Smooth muscle cell (in vitro differentiated cells): ENCODE results near the gene DYTN. TPM values are rescaled to one million over a fixed set of nuclear protein-coding genes. Genes with fewer than 3 reads are reported as not detected.

Experiments used
- DNase-seq: peaks from one replicate; lab custom pipeline; 2025; ENCODE audit not compliant: unreplicated experiment; lab: John Stamatoyannopoulos, UW
- H2AFZ ChIP-seq: fragments of 200-600 bp; sonication (generic); 2 replicates; pipeline ENCODE4 v1.6.0; 2016; ENCODE audit warnings: antibody characterized with exemption, low read depth, mild to moderate bottlenecking
- H3F3A ChIP-seq: fragments of 200-600 bp; sonication (generic); 2 replicates; pipeline ENCODE4 v1.6.0; 2017; ENCODE audit warnings: antibody characterized with exemption, low read depth
- H3K27ac ChIP-seq: fragments of 200-600 bp; sonication (generic); 2 replicates; pipeline ENCODE4 v1.5.1; 2016; ENCODE audit warnings: low read depth, mild to moderate bottlenecking
- H3K27me3 ChIP-seq: fragments of 200-600 bp; sonication (generic); 2 replicates; pipeline ENCODE4 v1.6.1; 2016; ENCODE audit warnings: low read depth, mild to moderate bottlenecking
- H3K36me3 ChIP-seq: fragments of 200-600 bp; sonication (generic); 2 replicates; pipeline ENCODE4 v1.5.1; 2016; ENCODE audit warnings: low read depth
- H3K4me1 ChIP-seq: fragments of 200-600 bp; sonication (generic); 2 replicates; pipeline ENCODE4 v1.5.1; 2016; ENCODE audit warnings: low read depth
- H3K4me2 ChIP-seq: fragments of 200-600 bp; sonication (generic); 2 replicates; pipeline ENCODE4 v1.6.0; 2016; ENCODE audit warnings: mild to moderate bottlenecking
- H3K4me3 ChIP-seq: fragments of 200-600 bp; sonication (generic); 2 replicates; pipeline ENCODE4 v1.5.1; 2016; ENCODE audit warnings: mild to moderate bottlenecking
- H3K79me2 ChIP-seq: fragments of 200-600 bp; sonication (generic); 2 replicates; pipeline ENCODE4 v1.6.0; 2016; ENCODE audit warnings: low read depth, mild to moderate bottlenecking
- H3K9ac ChIP-seq: fragments of 200-600 bp; sonication (generic); 2 replicates; pipeline ENCODE4 v1.6.0; 2016; ENCODE audit warnings: low read depth
- H3K9me3 ChIP-seq: fragments of 200-600 bp; sonication (generic); replicated peaks from 2 replicates; pipeline ENCODE4 v1.5.1; 2016; ENCODE audit warnings: low read depth
- H4K20me1 ChIP-seq: fragments of 200-600 bp; sonication (generic); 2 replicates; pipeline ENCODE4 v1.6.0; 2016; ENCODE audit warnings: low read depth
- WGBS: methylation state at CpG from one replicate; pipeline ENCODE4 v1.1.7; 2016; ENCODE audit warnings: low lambda C conversion rate; 5-methylcytosine and 5-hydroxymethylcytosine counted together
- polyA plus RNA-seq: library from polyadenylated mRNA; unstranded; fragments of >200 nt; fragmentation: Nextera tagmentation; extraction: Ambion mirVana; gene quantifications from 2 replicates; pipeline ENCODE4 v1.2.1, GENCODE V29; 2016
- total RNA-seq: library from RNA; depleted of rRNA; stranded (reverse); fragments of >200 nt; gene quantifications from 2 replicates; pipeline ENCODE4 v1.2.3, GENCODE V29; 2014
- TF ChIP-seq, protein P1 (sequence below): fragments of 200-600 bp; sonication (generic); IDR thresholded peaks from 2 replicates; pipeline ENCODE4 v1.5.1; 2017; ENCODE audit warnings: borderline replicate concordance, mild to moderate bottlenecking, antibody characterized with exemption; ENCODE audit not compliant: insufficient read depth, poor library complexity, severe bottlenecking

DYTN gene
- total and polyA plus RNA-seq, 2 experiments from 2014 or later = not detected

DNA sequence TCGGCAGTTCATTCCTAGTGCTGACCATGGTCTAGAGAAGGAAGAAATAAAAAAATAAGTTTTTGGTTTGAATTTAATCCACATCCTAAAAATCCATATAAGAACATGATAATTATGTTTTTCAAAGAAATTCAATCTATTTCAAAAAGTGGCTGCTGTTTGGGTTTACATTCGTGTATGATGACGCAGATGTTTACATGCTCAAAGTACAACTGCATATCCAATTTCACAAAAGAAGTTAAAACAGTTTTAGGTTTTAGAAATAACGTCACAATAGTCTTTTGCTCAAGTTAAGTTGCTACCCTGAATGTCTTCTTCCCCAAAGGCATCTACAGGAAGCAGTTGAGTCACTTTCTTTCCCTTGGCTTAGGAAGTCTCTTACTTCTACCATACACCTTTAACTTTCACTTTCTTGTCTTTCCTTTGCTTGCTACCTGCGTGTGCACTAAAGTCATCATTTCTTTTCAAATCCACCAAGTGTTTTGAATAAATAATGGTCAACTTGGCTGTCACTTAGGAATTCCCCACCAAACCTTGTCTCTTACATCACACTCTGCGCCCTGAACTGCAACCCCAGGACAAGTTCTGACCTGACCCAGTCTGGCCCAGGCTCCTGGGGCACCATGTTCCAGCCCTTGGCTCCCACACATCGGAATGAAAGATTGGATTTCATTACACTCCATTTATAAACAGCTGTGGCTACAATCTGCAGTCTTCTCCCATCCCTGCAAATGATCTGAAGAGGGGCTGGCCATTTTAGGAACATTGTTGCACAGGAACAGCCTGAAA is 47.5 kb downstream of the DYTN start:
- H2AFZ ChIP-seq = no peak overlapping the region
- no peak overlapping the region for H3K4me3 ChIP-seq
- H3K36me3 ChIP-seq = no peaks in the 10 kb centered on the region
- no peaks in the 10 kb centered on the region for H3F3A ChIP-seq
- H3K27me3 ChIP-seq = no peaks in the 10 kb centered on the region
- TF ChIP-seq, protein P1, sequence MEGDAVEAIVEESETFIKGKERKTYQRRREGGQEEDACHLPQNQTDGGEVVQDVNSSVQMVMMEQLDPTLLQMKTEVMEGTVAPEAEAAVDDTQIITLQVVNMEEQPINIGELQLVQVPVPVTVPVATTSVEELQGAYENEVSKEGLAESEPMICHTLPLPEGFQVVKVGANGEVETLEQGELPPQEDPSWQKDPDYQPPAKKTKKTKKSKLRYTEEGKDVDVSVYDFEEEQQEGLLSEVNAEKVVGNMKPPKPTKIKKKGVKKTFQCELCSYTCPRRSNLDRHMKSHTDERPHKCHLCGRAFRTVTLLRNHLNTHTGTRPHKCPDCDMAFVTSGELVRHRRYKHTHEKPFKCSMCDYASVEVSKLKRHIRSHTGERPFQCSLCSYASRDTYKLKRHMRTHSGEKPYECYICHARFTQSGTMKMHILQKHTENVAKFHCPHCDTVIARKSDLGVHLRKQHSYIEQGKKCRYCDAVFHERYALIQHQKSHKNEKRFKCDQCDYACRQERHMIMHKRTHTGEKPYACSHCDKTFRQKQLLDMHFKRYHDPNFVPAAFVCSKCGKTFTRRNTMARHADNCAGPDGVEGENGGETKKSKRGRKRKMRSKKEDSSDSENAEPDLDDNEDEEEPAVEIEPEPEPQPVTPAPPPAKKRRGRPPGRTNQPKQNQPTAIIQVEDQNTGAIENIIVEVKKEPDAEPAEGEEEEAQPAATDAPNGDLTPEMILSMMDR = no peak
- DNase-seq = no peak
- WGBS = 77% methylated on average over 7 of the region's 7 CpGs
- no peak overlapping the region for H3K27ac ChIP-seq
- H3K79me2 ChIP-seq = no peaks in the 10 kb centered on the region
- H3K9ac ChIP-seq = no peak overlapping the region
- no peak overlapping the region for H3K4me2 ChIP-seq
- H3K9me3 ChIP-seq = no peaks in the 10 kb centered on the region
- H4K20me1 ChIP-seq = no peaks in the 10 kb centered on the region
- peaks cover 12% of the 10 kb centered on the region for H3K4me1 ChIP-seq

DNA sequence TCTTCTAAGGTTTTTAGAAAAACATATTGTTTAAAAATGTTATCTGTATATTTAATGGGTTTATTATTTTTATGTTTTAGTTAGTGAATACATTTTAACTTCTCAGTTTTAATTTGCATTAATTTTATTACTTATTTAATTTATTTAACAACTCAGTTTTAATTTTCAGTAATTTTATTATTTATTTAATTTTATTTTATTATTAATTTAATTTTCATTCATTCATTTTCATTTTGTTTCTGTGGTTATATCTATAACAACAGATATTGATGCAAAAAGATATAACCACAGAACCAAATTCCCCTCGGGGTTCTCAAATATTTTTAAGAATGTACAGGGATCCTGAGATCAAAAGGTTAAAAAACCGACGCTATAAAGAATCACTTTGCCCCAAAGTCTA is 52.9 kb downstream of the DYTN start:
- H3K27ac ChIP-seq = no peak overlapping the region
- H3K79me2 ChIP-seq = no peaks in the 10 kb centered on the region
- TF ChIP-seq, protein P1 = no peak
- H3K4me3 ChIP-seq = no peak overlapping the region
- no peak overlapping the region for H3K9ac ChIP-seq
- H3K9me3 ChIP-seq = no peaks in the 10 kb centered on the region
- no peak overlapping the region for H3K4me2 ChIP-seq
- peaks cover 9% of the 10 kb centered on the region for H3K4me1 ChIP-seq
- no peak for DNase-seq
- peaks cover 4% of the 10 kb centered on the region for H3K27me3 ChIP-seq
- no peaks in the 10 kb centered on the region for H4K20me1 ChIP-seq
- no peak overlapping the region for H2AFZ ChIP-seq
- H3F3A ChIP-seq = no peaks in the 10 kb centered on the region
- WGBS = 94% methylated on average over 3 of the region's 3 CpGs
- H3K36me3 ChIP-seq = no peaks in the 10 kb centered on the region

DNA sequence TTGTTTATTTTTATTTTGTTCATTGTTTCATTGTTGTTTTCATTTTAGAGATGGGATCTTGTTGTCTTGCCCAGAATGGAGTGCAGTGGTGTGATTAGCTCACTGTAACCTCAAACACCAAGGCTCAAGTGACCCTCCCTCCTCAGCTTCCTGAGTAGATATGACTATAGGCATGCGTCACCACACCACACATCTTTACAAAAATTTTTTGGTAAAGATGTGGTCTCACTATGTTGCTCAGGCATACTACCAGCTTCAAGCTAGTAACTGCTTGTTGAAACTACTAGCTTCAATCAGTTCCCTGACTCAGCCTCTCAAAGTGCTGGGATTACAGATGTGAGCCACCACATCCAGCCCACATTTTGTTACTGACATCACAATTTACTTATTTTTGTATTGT is 61.1 kb downstream of the DYTN start:
- no peaks in the 10 kb centered on the region for H3K27me3 ChIP-seq
- WGBS = 100% methylated on average over 1 of the region's 1 CpG
- H2AFZ ChIP-seq = no peak overlapping the region
- no peaks in the 10 kb centered on the region for H4K20me1 ChIP-seq
- no peaks in the 10 kb centered on the region for H3K4me1 ChIP-seq
- no peak overlapping the region for H3K4me2 ChIP-seq
- DNase-seq = no peak
- TF ChIP-seq, protein P1 = no peak
- H3K4me3 ChIP-seq = no peak overlapping the region
- H3K9me3 ChIP-seq = no peaks in the 10 kb centered on the region
- H3K9ac ChIP-seq = no peak overlapping the region
- no peaks in the 10 kb centered on the region for H3K36me3 ChIP-seq
- H3K27ac ChIP-seq = no peak overlapping the region
- no peaks in the 10 kb centered on the region for H3F3A ChIP-seq
- no peaks in the 10 kb centered on the region for H3K79me2 ChIP-seq

DNA sequence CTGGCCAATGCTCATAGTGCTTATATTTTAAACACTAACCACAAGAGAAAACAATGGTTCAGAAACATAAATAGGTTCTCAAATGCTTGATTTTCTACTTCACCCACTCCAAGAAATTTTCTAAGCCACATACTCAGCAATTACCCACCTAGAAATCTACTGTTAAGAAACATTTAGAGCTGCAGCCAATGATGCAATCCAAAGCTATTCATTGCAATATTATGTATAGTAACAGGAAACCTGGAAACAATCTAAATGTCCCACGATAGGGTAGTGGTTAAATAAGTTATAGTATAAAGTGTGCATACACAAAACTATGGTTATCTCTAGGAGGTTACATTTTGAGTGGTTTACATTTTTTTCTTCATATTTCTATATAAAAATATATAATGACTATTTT is 70.2 kb downstream of the DYTN start:
- Histone ChIP-seq H3K36me3 (no peaks in the 10 kb centered on the region), H3K4me3 (no peak overlapping the region), H3K79me2 (no peaks in the 10 kb centered on the region), H3K4me1 (no peaks in the 10 kb centered on the region), H4K20me1 (no peaks in the 10 kb centered on the region), H3K9me3 (no peaks in the 10 kb centered on the region), H3K4me2 (no peak overlapping the region), H3K27ac (no peak overlapping the region), H2AFZ (no peak overlapping the region), H3K9ac (no peak overlapping the region), H3F3A (no peaks in the 10 kb centered on the region), H3K27me3 (no peaks in the 10 kb centered on the region)
- WGBS = 72% methylated on average over 1 of the region's 1 CpG
- TF ChIP-seq, protein P1 = no peak
- DNase-seq = no peak
